GM21576 (cell line): ENCODE data around the gene TTK.
"Not testable (repeated sequence)": the region's sequence is repeated elsewhere in the genome, so short reads cannot be mapped to it uniquely, and the experiment has no call there.

ENCODE experiments used
- ATAC-seq: cut with Tn5 transposase; IDR thresholded peaks from one replicate; pipeline ENCODE4 v1.9.1; 2021; ENCODE audit warnings: mild to moderate bottlenecking, moderate library complexity; ENCODE audit not compliant: unreplicated experiment

TTK gene

DNA sequence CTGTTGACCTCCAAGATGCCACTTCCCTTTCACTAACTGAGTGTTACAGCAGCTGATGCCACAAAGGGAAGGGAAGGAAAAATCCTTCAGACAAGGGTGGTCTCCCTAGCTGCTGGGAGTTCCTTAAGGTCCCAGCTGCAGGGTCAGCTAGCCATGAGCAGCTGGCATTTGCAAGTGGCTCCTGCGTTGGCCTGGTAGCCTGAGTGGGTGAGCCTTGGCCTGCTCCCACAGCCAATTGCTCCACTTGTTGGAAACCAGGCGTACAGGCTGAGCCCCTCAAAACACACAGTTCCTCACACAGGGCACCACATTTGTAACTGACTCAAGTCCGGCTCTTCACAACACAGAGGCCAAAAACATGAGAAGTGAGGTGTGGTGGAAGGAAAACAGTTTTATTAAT is 16.7 kb downstream of the TTK start:
- ATAC-seq, result no peak

DNA sequence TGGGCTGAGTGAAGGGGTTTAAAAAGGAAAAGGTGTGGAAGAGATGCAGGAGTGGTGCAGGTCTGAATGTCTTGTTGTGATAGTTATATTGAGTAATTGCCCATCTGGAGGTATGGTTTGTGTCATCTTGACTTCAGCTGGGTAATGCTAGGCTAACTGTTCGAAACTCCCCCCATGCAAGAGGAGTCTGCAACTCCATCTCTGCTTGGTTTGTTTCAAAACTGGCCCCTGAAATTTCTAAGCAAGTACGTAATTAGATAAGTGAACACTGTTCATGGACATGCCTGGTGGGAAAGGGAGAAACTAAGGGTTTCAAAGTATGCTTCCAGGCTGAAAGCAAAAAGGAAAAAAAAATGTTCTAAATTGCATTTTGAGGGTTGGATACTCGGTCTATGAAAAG is 17.1 kb downstream of the TTK start:
- no peak for ATAC-seq

DNA sequence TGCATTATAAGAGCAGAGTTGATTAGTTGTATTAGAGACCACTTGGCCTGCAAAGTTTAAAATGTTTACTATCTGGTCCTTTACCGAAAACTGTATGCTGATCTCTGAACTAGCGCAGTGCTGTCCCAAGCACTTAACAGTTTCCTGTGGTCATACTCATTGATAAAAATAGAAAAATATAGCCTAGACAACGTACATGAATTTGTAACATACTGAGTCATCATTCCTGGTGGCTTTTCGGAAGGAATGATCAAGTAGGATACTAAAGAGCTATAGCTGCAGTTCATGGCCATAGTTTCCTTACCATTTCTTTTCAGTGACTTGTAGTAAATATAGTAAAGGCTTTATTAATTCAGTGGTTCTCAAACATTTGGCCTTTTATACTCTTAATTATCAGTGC is 18.4 kb downstream of the TTK start:
- ATAC-seq, result no peak

DNA sequence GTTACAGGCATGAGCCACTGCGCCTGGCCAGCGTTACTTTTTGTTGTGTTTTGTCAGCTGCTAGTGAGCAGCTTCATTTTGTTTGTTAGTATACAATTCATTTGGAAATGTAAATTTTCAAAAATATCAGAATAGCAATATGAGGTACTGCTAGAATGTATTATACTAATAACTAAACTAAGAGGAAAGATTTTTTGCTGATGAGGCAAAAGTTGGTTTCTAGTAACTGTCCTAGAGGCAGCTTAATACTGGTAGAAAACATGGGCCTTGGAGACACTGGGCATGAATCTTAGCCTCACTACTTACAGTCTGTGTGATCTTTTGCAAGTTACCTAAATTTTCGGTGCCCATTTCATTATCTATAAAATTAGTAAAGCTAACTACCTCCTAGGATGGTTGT is 24.1 kb downstream of the TTK start:
- ATAC-seq, result no peak

DNA sequence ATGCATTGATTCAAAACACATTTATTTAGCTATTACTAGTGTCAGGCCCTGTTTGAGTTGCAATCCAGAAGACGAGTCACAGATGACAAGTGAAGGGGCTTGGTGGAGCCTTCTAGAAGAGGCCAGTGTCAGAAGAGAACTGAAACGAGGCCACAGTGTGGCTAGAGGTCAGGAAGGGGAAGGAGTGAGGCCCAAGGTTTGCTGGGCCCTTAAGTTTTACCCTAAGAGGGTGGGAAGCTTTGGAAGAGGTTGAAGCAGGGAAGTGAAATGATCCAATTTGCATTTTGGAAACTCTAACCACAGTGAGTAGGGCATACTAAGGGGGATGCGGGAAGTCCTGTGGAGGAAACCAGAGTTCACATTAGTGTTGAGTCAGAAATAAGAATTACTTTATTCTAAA is 25.0 kb downstream of the TTK start:
- ATAC-seq, result peak; percentile 75

DNA sequence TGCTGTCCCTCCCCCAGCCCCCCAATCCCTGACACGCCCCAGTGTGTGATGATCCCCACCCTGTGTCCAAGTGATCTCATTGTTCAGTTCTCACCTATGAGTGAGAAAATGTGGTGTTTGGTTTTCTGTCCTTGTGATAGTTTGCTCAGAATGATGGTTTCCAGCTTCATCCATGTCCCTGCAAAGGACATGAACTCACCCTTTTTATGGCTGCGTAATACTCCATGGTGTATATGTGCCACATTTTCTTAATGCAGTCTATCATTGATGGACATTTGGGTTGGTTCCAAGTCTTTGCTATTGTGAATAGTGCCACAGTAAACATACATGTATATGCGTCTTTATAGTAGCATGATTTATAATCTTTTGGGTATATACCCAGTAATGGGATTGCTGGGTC is 43.8 kb downstream of the TTK start:
- ATAC-seq, result not testable (repeated sequence)

DNA sequence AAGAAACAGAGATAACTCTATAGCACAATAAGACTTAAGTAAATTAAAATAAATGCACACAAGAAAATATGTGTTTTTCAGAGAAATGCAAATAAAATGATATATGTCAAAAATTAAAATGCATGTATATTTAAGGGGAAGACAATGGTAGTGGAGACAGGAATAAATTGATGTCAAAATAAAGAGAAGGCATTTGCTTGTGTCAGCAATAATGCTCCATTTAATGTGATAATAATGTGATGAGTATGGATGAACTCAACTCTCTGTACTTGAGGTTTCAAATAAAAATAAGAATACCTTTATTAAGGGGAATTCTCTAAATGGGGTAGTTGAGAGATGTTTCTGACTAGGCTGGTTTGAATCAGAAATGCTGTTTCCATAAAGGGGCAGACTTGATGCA is 56.3 kb downstream of the TTK start:
- ATAC-seq, result no peak

DNA sequence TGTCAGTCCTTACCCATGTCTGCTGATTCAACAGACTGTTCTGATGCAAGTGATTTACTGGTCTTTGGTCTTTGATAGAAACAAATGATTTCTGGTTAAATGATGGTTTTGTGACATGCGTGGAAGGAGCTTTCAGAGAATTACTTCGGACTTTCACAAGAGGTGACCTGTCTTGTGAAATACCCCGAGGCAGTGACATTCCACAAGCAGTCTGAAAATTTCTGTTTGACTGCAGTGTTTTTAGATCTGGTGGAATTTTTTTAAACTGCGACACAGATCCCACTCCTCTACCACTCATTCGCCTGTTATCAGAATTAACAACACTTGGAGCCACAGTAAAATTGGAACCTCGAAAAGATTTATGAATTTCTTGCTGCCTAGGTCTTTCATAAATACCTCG is 63.7 kb downstream of the TTK start:
- not testable (repeated sequence) for ATAC-seq

DNA sequence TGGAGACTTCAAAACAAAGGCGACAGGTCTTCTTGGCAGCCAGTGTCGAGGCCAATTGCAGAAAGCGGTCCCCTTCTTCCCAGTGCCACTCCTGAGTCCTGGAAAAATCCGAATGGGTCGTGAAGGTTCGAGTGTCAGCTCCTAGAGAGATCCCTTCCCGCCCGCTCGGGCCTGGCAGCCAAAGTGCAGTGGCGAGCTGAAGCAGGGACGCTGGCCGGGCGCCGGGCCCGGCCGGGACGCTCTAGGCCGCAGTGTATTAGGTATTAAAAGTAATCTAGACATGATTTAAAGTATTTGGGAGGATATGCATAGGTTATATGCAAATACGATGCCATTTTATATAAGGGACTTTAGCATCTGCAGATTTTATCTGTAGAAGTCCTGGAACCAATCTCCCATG is 66.0 kb downstream of the TTK start:
- not testable (repeated sequence) for ATAC-seq

DNA sequence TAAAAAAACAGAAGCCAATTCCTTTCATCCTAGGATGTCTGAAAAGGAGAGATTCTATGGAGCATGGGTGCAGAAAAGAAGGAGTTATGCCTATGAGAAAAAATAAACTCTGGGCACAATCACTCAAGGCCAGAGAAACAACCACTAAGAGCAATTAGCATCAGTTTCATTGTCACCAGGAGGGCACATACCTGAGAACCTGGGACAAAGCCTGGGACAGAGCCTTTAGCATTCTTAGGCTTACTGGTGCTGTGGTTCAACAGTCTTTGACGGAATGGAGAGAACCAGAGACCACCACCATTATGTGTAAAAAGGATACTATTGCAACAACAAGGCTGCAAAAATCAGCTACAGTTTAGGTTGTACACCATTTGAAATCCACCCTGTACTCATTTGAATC is 72.6 kb downstream of the TTK start:
- no peak for ATAC-seq

DNA sequence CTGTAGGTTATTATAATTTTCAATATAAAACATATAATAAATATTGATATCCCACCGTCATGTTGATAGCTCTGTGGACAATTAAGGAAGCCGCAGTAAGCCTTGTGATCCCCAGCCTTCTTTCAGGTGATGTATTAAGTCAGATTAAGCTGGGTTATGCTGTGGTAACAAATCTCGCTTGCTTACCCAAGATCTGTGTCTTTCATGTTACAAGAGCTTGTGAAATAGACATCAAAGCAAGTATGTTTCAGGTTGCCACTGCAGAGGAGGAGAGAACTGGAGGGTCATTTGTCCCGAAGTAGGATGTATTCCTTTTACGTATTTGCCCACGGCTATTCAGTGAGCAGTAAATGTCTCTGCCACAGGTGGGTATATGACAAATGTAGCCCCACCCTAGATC is 84.2 kb downstream of the TTK start:
- no peak for ATAC-seq

DNA sequence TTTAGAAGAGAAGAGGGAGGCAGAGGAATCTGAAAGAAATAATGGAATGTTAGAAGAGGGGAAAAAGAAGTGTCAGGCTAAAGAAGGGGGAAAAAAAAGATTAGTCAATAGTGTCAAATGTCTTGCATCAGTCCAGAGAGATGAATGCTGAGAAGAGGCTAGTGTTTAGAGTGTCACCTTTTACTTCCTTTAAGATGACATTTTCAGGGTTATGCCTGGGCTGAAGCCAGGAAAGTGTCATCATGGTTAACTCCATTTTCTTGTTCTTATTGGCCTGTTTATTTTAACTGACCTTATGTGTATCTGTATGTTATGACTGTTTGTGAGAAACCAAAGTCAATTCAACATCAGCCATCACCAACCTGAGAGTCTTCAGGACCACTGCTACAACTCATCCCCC is 87.1 kb downstream of the TTK start:
- no peak for ATAC-seq
